Astrocyte (in vitro differentiated cells and primary cell): ENCODE data around the gene RASA4B. TPM values are rescaled to one million over a fixed set of nuclear protein-coding genes. Genes with fewer than 3 reads are reported as not detected.
"Not testable (repeated sequence)": the region's sequence is repeated elsewhere in the genome, so short reads cannot be mapped to it uniquely, and the experiment has no call there.

Experiments
- DNase-seq: peaks from one replicate; pipeline ENCODE4 v3.0.0-alpha.2; 2010; ENCODE audit warnings: low read depth
- FAIRE-seq: peaks from 2 replicates; lab custom pipeline; 2011; peaks lifted over from hg19 to GRCh38; lab: Jason Lieb, UNC
- H2AFZ ChIP-seq: 2 replicates; pipeline ENCODE4 v1.6.0; 2012; ENCODE audit warnings: low read depth, low read length, inconsistent platforms
- H3K27ac ChIP-seq: 2 replicates; pipeline ENCODE4 v1.5.1; 2011; ENCODE audit warnings: low read depth, low read length, inconsistent platforms
- H3K27me3 ChIP-seq: 2 replicates; pipeline ENCODE4 v1.6.0; 2011; ENCODE audit warnings: low read length, inconsistent platforms; ENCODE audit not compliant: insufficient read depth
- H3K36me3 ChIP-seq: 2 replicates; pipeline ENCODE4 v1.5.1; 2011; ENCODE audit warnings: low read length, inconsistent platforms; ENCODE audit not compliant: insufficient read depth
- H3K4me1 ChIP-seq: 2 replicates; pipeline ENCODE4 v1.5.1; 2011; ENCODE audit warnings: low read length, inconsistent platforms; ENCODE audit not compliant: insufficient read depth
- H3K4me2 ChIP-seq: 2 replicates; pipeline ENCODE4 v1.6.0; 2012; ENCODE audit warnings: low read length, inconsistent platforms
- H3K4me3 ChIP-seq: 2 replicates; pipeline ENCODE4 v1.5.1; 2011; ENCODE audit warnings: low read depth, mild to moderate bottlenecking, low read length, inconsistent platforms; ENCODE audit not compliant: insufficient read depth
- H3K79me2 ChIP-seq: 2 replicates; pipeline ENCODE4 v1.6.0; 2012; ENCODE audit warnings: mild to moderate bottlenecking, low read length, inconsistent platforms; ENCODE audit not compliant: insufficient read depth
- H3K9ac ChIP-seq: 2 replicates; pipeline ENCODE4 v1.6.0; 2012; ENCODE audit warnings: mild to moderate bottlenecking, low read length, inconsistent platforms
- H3K9me3 ChIP-seq: 2 replicates; pipeline ENCODE4 v1.5.1; 2012; ENCODE audit warnings: low read depth, mild to moderate bottlenecking, low read length, inconsistent platforms; ENCODE audit not compliant: insufficient read depth
- H4K20me1 ChIP-seq: 2 replicates; pipeline ENCODE4 v1.6.0; 2012; ENCODE audit warnings: low read length, inconsistent platforms; ENCODE audit not compliant: insufficient read depth
- H3K27ac Mint-ChIP-seq: one replicate; pipeline ENCODE4 v1.8.0; 2021; ENCODE audit warnings: mild to moderate bottlenecking, mixed read lengths; ENCODE audit not compliant: unreplicated experiment
- H3K27me3 Mint-ChIP-seq: one replicate; pipeline ENCODE4 v1.8.0; 2021; ENCODE audit warnings: low read depth, mixed read lengths; ENCODE audit not compliant: unreplicated experiment
- H3K36me3 Mint-ChIP-seq: one replicate; pipeline ENCODE4 v1.8.0; 2021; ENCODE audit warnings: low read depth, mixed read lengths; ENCODE audit not compliant: unreplicated experiment
- H3K4me1 Mint-ChIP-seq: one replicate; pipeline ENCODE4 v1.8.0; 2021; ENCODE audit warnings: low read depth, mixed read lengths; ENCODE audit not compliant: unreplicated experiment
- H3K4me3 Mint-ChIP-seq: one replicate; pipeline ENCODE4 v1.8.0; 2021; ENCODE audit warnings: mild to moderate bottlenecking, moderate library complexity, mixed read lengths; ENCODE audit not compliant: unreplicated experiment
- H3K9me3 Mint-ChIP-seq: one replicate; pipeline ENCODE4 v1.8.0; 2021; ENCODE audit warnings: mild to moderate bottlenecking, mixed read lengths; ENCODE audit not compliant: unreplicated experiment
- total RNA-seq: library from RNA; stranded (reverse); gene quantifications from 2 replicates; pipeline ENCODE4 v1.2.1, GENCODE V29; 2021

The RASA4B gene
- total RNA-seq, 1 donor from 2014 or later, result 1.1 TPM

- H3K9ac ChIP-seq, H2AFZ ChIP-seq, H3K4me1 Mint-ChIP-seq, H3K36me3 ChIP-seq, H3K4me2 ChIP-seq, H3K27me3 Mint-ChIP-seq, H3K27ac ChIP-seq, H3K27me3 ChIP-seq, H3K4me1 ChIP-seq, H3K4me3 ChIP-seq, H3K9me3 Mint-ChIP-seq, H3K9me3 ChIP-seq, H3K4me3 Mint-ChIP-seq, DNase-seq, H3K27ac Mint-ChIP-seq, FAIRE-seq, H3K36me3 Mint-ChIP-seq, H3K79me2 ChIP-seq, H4K20me1 ChIP-seq: not testable (repeated sequence)
These were observed 25.2 kb upstream of the RASA4B start for GRCh38 chr7:102542771-102543170.

GRCh38 chr7:102542083-102542482 is 24.5 kb upstream of the RASA4B start:
- not testable (repeated sequence) for H3K79me2 ChIP-seq, FAIRE-seq, H3K9me3 Mint-ChIP-seq, H3K4me3 ChIP-seq, DNase-seq, H3K4me1 ChIP-seq, H3K36me3 Mint-ChIP-seq, H3K27ac ChIP-seq, H4K20me1 ChIP-seq, H3K9ac ChIP-seq, H3K36me3 ChIP-seq, H3K4me2 ChIP-seq, H3K27ac Mint-ChIP-seq, H3K27me3 ChIP-seq, H3K9me3 ChIP-seq, H2AFZ ChIP-seq, H3K4me1 Mint-ChIP-seq, H3K27me3 Mint-ChIP-seq, H3K4me3 Mint-ChIP-seq

GRCh38 chr7:102540604-102541003 is 23.0 kb upstream of the RASA4B start:
- DNase-seq, H3K4me3 ChIP-seq, H3K9me3 Mint-ChIP-seq, FAIRE-seq, H3K9ac ChIP-seq, H3K79me2 ChIP-seq, H3K27ac ChIP-seq, H3K4me3 Mint-ChIP-seq, H3K36me3 Mint-ChIP-seq, H4K20me1 ChIP-seq, H3K4me2 ChIP-seq, H3K4me1 ChIP-seq, H3K27ac Mint-ChIP-seq, H3K27me3 ChIP-seq, H3K4me1 Mint-ChIP-seq, H3K9me3 ChIP-seq, H2AFZ ChIP-seq, H3K36me3 ChIP-seq, H3K27me3 Mint-ChIP-seq: not testable (repeated sequence)

GRCh38 chr7:102535062-102535615 is 17.6 kb upstream of the RASA4B start:
- H3K4me1 Mint-ChIP-seq, H3K4me3 ChIP-seq, H3K4me2 ChIP-seq, H3K36me3 ChIP-seq, H3K27ac Mint-ChIP-seq, H3K4me1 ChIP-seq, H3K79me2 ChIP-seq, H2AFZ ChIP-seq, H3K9ac ChIP-seq, H4K20me1 ChIP-seq, DNase-seq, H3K4me3 Mint-ChIP-seq, H3K9me3 ChIP-seq, FAIRE-seq, H3K9me3 Mint-ChIP-seq, H3K27ac ChIP-seq, H3K27me3 Mint-ChIP-seq, H3K36me3 Mint-ChIP-seq, H3K27me3 ChIP-seq: not testable (repeated sequence)

GRCh38 chr7:102532127-102532526 is 14.6 kb upstream of the RASA4B start:
- not testable (repeated sequence) for H4K20me1 ChIP-seq, H3K9me3 ChIP-seq, H3K27ac ChIP-seq, H3K4me1 ChIP-seq, DNase-seq, H3K4me2 ChIP-seq, H3K36me3 Mint-ChIP-seq, H3K4me3 ChIP-seq, H3K27me3 Mint-ChIP-seq, H3K79me2 ChIP-seq, H3K9me3 Mint-ChIP-seq, H3K4me3 Mint-ChIP-seq, H3K9ac ChIP-seq, FAIRE-seq, H3K36me3 ChIP-seq, H3K27ac Mint-ChIP-seq, H3K27me3 ChIP-seq, H2AFZ ChIP-seq, H3K4me1 Mint-ChIP-seq

- H3K4me2 ChIP-seq, result not testable (repeated sequence)
These were observed 14.0 kb upstream of the RASA4B start for GRCh38 chr7:102531583-102531982.

More at GRCh38 chr7:102531583-102531982, 14.0 kb upstream of the RASA4B start:
- not testable (repeated sequence) for H3K4me1 ChIP-seq, H3K4me1 Mint-ChIP-seq, H3K9ac ChIP-seq, H3K36me3 Mint-ChIP-seq, H4K20me1 ChIP-seq, DNase-seq, H3K27me3 ChIP-seq, H3K27ac Mint-ChIP-seq, H3K36me3 ChIP-seq, H3K27me3 Mint-ChIP-seq, H3K79me2 ChIP-seq, H3K9me3 ChIP-seq, H2AFZ ChIP-seq, H3K27ac ChIP-seq, H3K4me3 ChIP-seq, FAIRE-seq, H3K4me3 Mint-ChIP-seq, H3K9me3 Mint-ChIP-seq
